Natural killer cell (primary cell): ENCODE results near the gene MB21D2. TPM values are rescaled to one million over a fixed set of nuclear protein-coding genes. Genes with fewer than 3 reads are reported as not detected.

ENCODE experiments used
- ATAC-seq, 3 donors: fragments of 150-1000 bp in 2 of 3; fragments of 200-7000 bp in 1 of 3; cut with Tn5 transposase; 1 replicate in 1 of 3; 2 replicates in 2 of 3; pipeline ENCODE4 v1.10.0; 2021; ENCODE audit warnings: mild to moderate bottlenecking in 2 of 3, moderate library complexity in 2 of 3
- DNase-seq, 2 donors: peaks; one replicate each; pipeline versions ENCODE4 v3.0.0 to v3.0.0-alpha.2; 2013 to 2021; ENCODE audit warnings: mixed read lengths in 1 of 2
- H3K27ac ChIP-seq: one replicate; pipeline ENCODE4 v1.5.1; 2013; ENCODE audit warnings: mild to moderate bottlenecking, low read length
- H3K27me3 ChIP-seq: one replicate; pipeline ENCODE4 v1.6.1; 2013; ENCODE audit warnings: low read length; ENCODE audit not compliant: control insufficient read depth, insufficient read depth
- H3K36me3 ChIP-seq: one replicate; pipeline ENCODE4 v1.6.1; 2013; ENCODE audit warnings: low read length; ENCODE audit not compliant: control insufficient read depth, insufficient read depth
- H3K4me1 ChIP-seq: one replicate; pipeline ENCODE4 v1.6.1; 2013; ENCODE audit warnings: low read length; ENCODE audit not compliant: control insufficient read depth, insufficient read depth
- H3K4me3 ChIP-seq: one replicate; pipeline ENCODE4 v1.5.1; 2013; ENCODE audit warnings: low read length
- H3K9me3 ChIP-seq: one replicate; pipeline ENCODE4 v1.6.1; 2013; ENCODE audit warnings: low read length; ENCODE audit not compliant: control insufficient read depth, insufficient read depth
- H3K27ac Mint-ChIP-seq, 2 donors: one replicate each; pipeline ENCODE4 v1.8.0; 2022; ENCODE audit warnings: mild to moderate bottlenecking in 2 of 2, mixed read lengths in 2 of 2, moderate library complexity in 1 of 2
- H3K27me3 Mint-ChIP-seq, 2 donors: one replicate each; pipeline ENCODE4 v1.8.0; 2022; ENCODE audit warnings: low read depth in 2 of 2, mixed read lengths in 2 of 2
- H3K36me3 Mint-ChIP-seq: one replicate; pipeline ENCODE4 v1.8.0; 2022; ENCODE audit warnings: mixed read lengths
- H3K4me1 Mint-ChIP-seq, 2 donors: one replicate each; pipeline ENCODE4 v1.8.0; 2022; ENCODE audit warnings: mixed read lengths in 2 of 2
- H3K4me3 Mint-ChIP-seq: one replicate; pipeline ENCODE4 v1.8.0; 2022; ENCODE audit warnings: mild to moderate bottlenecking, moderate library complexity, mixed read lengths
- H3K9me3 Mint-ChIP-seq, 2 donors: one replicate each; pipeline ENCODE4 v1.8.0; 2022; ENCODE audit warnings: mixed read lengths in 2 of 2
- CTCF ChIP-seq: fragments of 200-600 bp; IDR thresholded peaks from one replicate; pipeline ENCODE4 v1.8.0; 2022; ENCODE audit warnings: antibody characterized with exemption
- WGBS: methylation state at CpG from one replicate; pipeline ENCODE4 v1.1.7; 2013; ENCODE audit warnings: missing lambda C conversion rate; ENCODE audit not compliant: insufficient coverage; 5-methylcytosine and 5-hydroxymethylcytosine counted together
- intact Hi-C: fragments of 100-400 bp; cut with micrococcal nuclease; formaldehyde crosslinking; loops from one replicate; pipeline ENCODE4 v1.14.2; 2022
- total RNA-seq, 4 donors: library from RNA; stranded (reverse); fragments of 120-200 nt in 1 of 4; gene quantifications; one replicate each; pipeline versions ENCODE4 v1.2.3 to v1.2.4, GENCODE V29; 2013 to 2022

The MB21D2 gene
- total RNA-seq, 3 donors from 2014 or later (not counting 1 experiment from before 2014, with no cell fraction given) = 0.19 to 0.45 (median 0.27) TPM

GRCh38 chr3:192827208-192827607 lies 90.4 kb downstream of the MB21D2 start:
- no peak for TF ChIP-seq CTCF
- Histone ChIP-seq H3K36me3 (no peaks in the 10 kb centered on the region), H3K27me3 (no peaks in the 10 kb centered on the region), H3K4me3 (no peak overlapping the region), H3K27ac (no peak overlapping the region), H3K9me3 (no peaks in the 10 kb centered on the region), H3K4me1 (no peaks in the 10 kb centered on the region)
- Mint-ChIP-seq H3K9me3 (peaks cover 2 to 5% of the 10 kb centered on the region in 2 donors), H3K27me3 (no peaks in the 10 kb centered on the region), H3K4me3 (no peak overlapping the region), H3K27ac (no peak overlapping the region), H3K36me3 (no peaks in the 10 kb centered on the region), H3K4me1 (no peaks in the 10 kb centered on the region)
- WGBS = 71% methylated on average over 4 of the region's 4 CpGs
- no peak for ATAC-seq
- intact Hi-C loops = no loop called here
- DNase-seq = no peak

- Histone ChIP-seq H3K4me3 (no peak overlapping the region), H3K27ac (no peak overlapping the region), H3K36me3 (no peaks in the 10 kb centered on the region), H3K27me3 (no peaks in the 10 kb centered on the region), H3K9me3 (no peaks in the 10 kb centered on the region), H3K4me1 (no peaks in the 10 kb centered on the region)
- Mint-ChIP-seq H3K9me3 (peaks cover 2 to 5% of the 10 kb centered on the region in 2 donors), H3K27ac (no peak overlapping the region), H3K27me3 (no peaks in the 10 kb centered on the region), H3K4me1 (no peaks in the 10 kb centered on the region), H3K4me3 (no peak overlapping the region), H3K36me3 (no peaks in the 10 kb centered on the region)
- TF ChIP-seq CTCF = no peak
- intact Hi-C loops = no loop called here
- WGBS = 94% methylated on average over 3 of the region's 4 CpGs
- DNase-seq = no peak
- ATAC-seq = no peak
Observed at GRCh38 chr3:192826214-192827006, 91.2 kb downstream of the MB21D2 start.

DNA sequence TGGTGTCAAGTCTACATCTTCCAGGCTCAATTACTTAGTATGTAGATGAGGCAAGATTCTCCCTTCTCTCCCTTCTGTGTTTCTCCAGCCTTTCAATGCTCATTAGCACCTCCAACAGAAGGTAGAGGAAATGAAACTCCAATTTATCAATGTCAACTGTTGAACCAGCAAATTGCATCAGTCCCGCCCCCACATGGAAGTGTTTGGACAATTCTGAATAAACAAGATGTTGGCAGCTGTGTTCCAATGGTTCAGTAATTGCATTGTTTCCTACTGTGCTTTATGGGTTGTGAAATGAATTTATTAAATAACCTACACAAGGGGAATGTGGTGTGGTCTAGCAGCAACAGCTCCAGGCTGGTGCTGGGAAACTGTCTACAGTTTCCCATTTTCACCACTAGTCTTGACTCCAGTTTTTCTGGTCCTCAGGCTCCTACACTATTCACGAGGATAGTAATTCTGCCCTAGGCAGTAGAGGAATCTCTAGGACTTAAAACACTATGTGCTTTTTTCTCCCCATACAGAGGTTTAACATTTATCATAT lies 91.9 kb downstream of the MB21D2 start:
- Histone ChIP-seq H3K9me3 (no peaks in the 10 kb centered on the region), H3K4me1 (no peaks in the 10 kb centered on the region), H3K36me3 (no peaks in the 10 kb centered on the region), H3K27me3 (no peaks in the 10 kb centered on the region), H3K4me3 (no peak overlapping the region), H3K27ac (no peak overlapping the region)
- H3K27me3 Mint-ChIP-seq = no peaks in the 10 kb centered on the region
- 93% methylated on average over 2 of the region's 2 CpGs for WGBS
- H3K4me3 Mint-ChIP-seq = no peak overlapping the region
- ATAC-seq = no peak
- no peak overlapping the region for H3K27ac Mint-ChIP-seq
- H3K4me1 Mint-ChIP-seq = no peaks in the 10 kb centered on the region
- no peaks in the 10 kb centered on the region for H3K36me3 Mint-ChIP-seq
- no peak for TF ChIP-seq CTCF
- no peak for DNase-seq
- peaks cover 2 to 5% of the 10 kb centered on the region in 2 donors for H3K9me3 Mint-ChIP-seq
- intact Hi-C loops = no loop called here
